ENCODE data around the gene CCDC187.

The CCDC187 gene

DNA sequence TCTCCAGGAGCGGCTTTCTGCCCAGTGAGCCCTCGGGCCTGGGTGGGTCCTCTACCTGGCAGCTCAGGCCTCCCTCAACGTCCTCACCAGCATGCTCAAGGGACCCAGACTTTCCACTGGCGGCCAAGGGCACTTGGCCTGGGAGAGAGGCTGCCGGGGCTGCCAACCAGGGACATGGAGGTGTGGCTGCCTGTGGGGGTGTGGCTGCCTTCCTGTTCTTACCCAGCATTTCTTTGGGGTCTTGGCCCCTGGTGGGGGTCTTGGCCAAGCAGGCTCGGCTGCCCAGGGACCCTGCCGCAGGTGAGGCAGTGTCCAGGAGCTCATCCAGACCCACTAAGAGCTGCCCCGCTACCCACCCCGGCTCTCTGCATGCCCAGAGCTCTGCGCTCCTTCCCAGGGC, 51.0 kb downstream of the CCDC187 start:
- no peak for DNase-seq (ENCODE audit: low spot score)

DNA sequence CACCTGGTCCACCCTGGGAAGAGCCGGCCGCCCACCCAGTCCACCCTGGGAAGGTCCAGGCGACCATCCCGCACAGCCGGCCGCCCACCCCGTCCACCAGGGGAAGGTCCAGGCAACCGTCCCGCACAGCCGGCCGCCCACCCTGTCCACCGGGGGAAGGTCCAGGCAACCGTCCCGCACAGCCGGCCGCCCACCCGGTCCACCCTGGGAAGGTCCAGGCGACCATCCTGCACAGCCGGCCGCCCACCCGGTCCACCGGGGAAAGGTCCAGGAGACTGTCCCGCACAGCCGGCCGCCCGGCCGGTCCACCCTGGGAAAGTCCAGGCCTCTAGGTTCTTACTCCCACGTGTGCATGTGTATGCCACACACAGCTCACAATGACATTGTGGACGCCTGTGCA, 51.6 kb downstream of the CCDC187 start:
- no peak for DNase-seq (ENCODE audit: low spot score)

DNA sequence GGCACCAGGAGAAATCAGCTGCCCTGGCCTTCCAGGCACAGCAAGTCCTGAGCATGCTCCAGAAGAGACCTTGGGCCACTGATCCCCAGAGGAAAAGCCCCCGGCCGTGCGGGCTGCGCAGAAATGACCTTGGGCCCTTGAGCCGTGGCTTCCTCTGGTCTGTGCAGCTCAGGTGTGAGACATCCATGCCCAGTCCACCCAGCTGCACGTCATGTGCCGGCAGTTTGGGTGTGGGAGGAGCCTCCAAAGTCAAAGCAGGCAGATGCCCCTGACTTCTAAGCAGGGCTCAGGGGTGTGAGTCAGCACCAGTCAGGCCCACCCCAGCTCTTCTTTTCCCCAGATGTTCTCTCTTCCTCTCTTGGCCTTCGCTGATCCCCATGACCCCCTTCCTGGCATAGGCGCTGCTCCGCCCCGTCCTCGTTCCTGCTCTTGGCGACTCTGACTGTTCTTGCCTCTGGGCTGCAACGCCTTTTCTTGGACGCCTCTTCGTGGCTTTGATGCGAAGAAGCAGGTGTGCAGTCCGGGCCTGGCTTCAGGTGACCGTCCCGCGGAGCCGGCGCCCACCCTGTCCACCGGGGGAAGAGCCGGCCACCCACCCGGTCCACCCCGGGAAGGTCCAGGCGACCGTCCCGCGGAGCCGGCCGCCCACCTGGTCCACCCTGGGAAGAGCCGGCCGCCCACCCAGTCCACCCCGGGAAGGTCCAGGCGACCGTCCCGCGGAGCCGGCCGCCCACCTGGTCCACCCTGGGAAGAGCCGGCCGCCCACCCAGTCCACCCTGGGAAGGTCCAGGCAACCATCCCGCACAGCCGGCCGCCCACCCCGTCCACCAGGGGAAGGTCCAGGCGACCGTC, 52.4 kb downstream of the CCDC187 start:
- DNase-seq (ENCODE audit: low spot score) = no peak

DNA sequence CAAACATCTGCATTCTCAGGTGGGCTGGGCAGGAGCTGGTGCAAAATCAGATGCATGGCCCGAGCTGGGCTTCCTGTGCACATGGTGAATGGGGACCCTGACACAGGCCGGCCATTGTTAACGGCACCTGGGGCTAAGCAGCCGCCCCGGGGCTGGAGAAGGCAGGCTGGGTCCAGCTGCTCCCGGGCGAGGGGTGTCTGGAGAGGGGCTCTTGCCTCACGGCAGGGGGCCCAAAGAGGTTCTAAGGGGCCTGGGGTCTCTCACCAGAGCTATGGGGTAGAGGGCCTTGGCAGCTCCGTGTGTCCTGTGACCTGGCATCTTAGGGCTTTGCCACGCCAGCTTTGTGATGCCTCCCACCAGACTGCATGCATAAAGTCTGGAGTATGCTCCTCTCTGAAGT, 53.2 kb downstream of the CCDC187 start:
- DNase-seq (ENCODE audit: low spot score) = no peak

DNA sequence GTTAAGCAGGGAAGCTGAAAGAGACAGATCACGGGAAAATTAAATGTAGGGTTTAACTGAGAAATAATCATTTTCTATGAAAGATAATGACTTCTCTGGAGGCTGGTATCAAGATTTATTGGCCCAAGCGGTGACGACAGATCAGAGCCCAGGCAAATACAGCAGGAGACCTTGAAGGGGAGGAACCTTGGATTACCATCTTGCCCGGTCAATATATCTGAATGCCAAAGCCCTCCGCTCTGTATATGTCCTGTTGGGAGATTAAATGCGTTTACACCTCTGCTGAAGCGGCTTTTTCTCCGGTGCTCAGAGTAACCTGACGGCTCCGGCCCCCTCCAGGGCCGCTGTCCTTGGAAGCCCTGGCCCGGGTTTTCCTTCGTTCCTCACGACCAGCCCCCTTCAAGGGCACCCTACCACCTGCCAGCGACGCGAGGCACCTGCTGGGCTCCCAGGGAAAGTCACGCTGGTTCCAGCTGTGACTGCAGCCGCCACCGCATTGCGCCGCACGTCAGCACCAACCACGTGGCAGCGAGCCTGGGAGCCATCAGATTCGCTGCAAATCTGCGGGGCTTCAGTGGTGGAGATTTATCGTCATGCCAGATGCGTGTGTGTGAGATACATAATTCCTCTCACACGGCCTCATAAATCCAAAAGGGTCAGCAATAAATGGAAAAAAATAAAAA, 53.9 kb downstream of the CCDC187 start:
- DNase-seq (ENCODE audit: low spot score) = no peak

DNA sequence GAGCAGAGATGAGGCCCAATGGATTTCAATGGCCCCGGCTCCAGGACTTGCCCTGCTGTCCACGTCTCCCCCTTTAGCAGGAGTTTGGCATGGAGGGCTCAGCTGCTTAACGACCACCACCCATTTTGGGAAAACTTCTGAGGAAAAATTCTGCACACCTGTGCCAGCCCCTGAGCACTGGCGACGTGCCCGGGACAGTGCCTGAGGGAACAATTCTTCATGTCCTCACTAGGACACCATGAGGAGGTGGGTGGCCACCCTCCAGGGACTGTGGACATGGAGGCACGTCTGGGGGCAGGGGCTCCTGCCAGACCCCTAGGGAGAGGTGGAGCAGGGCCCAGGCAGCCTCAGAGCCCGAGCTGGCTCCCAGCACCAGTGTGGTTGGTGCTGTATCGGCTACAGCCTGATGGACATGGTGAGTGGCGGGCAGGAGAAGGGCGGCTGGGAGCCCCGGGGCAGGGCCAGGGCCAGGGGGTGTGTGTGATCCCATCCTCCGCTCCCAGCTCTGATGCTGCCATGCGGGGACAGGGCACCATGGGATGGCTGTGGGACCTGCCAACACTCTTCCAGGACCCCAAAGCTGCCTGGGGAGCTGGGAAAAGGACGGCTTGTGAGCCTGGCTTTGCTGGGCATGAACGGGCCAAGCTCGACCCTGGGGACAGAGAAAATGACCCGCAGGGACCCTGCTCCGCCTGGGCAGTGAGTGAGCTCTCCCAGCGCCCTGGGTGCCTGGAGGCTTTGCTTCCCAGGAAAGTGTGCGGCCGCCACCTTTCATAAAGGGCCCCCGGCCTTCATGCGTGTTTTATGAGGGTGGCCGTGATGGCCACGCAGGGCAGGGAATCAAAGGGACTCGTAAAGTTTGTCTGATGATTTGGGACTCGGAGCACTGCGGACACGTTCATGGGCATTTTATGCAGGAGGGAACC, 54.7 kb downstream of the CCDC187 start:
- DNase-seq (ENCODE audit: low spot score) = no peak

DNA sequence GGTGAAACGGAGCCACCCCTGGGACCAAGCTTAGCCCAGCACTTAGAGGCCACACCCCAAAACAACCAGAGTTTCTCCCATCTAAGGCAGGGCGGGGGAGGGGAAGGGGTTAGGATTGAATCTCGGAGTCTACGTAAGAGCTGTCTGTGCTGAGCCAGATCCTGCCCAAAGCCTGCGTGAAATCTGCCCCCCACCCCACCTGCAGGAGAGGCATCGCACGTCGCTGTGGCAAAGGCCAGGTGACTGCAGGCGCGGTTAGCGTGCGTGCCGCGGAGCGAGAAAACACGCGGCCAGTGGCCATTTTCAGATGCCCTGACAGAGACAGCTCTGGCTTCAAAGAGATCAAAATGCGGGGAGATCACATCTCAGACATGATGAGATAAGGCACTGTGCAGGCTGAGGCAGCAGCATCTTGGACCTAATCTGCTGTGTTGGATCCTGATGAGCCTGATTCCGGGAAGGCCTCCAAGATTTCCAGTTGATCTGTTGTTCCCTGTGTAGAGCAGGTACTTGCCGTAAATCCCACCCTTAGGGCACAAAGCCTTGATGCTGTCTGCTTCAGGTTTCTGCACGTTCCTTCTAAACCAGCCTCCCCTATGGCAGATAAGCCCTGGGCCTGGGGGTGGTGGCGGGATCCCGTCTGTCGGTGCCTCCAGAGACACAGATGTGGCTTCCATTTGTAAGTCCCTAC, 55.8 kb downstream of the CCDC187 start:
- DNase-seq (ENCODE audit: low spot score) = no peak

DNA sequence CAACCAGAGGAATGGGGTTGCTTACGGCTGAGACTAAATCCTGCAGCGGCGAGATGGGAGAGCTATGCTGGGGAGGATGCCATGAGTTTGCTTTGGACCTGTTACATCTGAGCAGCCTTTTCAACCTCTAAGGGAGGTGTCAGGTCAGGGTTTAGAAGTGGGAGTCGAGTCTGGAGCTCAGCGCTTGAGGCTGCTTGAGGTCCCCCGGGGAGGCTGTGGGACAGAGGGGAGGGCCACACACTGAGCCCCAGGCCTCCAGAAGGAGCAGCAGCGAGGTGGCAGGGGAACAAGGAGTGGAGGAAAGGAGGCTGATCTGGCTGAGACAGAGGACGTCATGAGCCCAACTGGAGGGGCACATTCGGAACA, 56.4 kb downstream of the CCDC187 start:
- DNase-seq (ENCODE audit: low spot score) = no peak

DNA sequence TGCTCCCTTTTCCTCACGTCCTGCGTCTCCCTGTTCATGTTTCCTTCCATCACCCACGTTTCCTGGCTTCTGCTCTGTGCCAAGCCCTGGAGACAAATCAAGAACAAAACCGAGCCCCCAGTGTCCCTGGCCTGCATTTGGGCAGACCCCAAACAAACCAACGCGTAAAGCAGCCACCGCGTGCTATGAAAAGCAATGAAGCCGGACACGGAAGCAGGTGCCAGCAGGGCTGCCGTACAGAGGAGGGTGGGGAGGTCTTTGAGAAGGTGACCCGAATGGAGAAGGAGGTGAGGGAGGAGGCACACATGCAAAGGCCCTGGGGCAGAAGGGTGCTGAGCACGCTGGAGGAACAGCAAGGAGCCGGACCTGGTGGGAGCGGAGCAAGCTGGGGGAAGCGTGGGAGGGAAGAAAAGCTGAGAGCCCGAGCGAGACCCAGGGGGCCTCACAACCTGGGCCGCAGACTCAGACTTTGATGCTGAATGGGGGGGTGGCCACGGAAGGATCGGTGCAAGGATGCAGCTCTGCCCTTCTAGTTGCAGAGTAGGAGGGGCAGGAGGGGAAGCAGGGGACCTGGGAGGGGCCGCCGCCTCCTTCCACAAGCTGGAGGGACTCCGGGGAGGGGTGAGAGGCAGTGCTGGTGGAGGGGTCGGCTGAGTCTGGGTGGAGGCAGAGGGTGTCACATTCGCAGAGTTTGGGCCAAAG, 56.9 kb downstream of the CCDC187 start:
- no peak for DNase-seq (ENCODE audit: low spot score)

DNA sequence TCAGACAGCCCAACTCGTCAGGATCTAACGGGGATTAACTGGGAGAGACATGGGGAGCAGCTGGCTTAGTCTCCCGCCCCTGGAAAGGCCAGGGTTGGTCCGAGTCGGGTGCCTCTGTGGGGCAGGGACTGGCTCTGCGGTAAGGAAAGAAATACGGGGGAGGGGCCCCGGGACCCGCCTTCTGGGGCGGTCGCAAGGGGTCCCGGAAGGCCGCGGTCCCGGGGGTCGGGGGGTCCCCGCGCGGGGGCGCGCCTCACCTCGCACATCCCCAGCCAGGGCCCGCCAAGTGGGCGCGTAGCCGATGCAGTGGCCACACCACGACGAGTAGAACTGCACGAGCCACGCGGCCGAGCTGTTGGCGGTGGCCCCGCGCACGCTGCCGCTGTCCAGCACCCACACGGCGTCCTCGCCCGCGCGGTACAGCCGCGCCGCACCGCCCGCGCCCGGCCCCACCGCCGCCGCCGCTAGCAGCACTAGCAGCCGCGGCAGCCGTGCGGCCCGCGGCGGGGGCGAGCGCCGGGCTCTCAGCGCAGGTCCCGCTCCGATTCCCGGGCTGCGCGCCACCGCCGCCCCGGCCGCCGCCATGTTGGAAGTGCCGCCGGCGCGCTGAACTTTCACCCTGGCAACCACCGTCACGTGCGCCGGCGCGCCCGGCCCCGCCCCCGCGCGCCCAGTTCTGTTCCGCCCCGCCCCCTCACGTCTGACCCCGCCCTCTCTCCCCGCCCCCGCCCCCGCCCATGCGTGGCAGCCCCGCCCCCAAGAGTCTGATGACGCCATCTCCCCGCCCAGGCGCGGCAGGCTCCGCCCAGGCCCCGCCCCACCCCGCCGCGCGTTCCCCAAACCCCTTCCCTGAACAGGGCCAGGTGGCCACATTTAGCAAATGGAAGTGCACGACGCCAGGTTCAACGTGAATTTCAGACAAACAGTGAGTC, 58.4 kb downstream of the CCDC187 start, which contains the start of gene QSOX2:
Gene QSOX2 (minus strand): TSS at position 594 of the 932 bp plus-strand sequence. CDS start 9 bp downstream, at position 585.
- DNase-seq (ENCODE audit: low spot score) = peak; percentile 87

DNA sequence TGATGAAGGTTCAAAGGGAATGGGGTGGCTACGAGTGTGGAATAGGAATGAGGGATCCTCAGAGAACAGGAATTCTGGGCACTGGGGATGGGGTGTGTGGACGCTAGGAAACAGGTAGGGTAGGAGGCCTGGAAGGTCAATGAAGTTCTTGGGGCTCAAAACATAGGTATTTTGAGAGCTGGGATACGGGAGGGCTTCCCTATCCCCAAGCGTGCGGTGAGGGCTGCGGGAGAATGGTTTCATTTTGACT, 59.0 kb downstream of the CCDC187 start:
- no peak for DNase-seq (ENCODE audit: low spot score)

DNA sequence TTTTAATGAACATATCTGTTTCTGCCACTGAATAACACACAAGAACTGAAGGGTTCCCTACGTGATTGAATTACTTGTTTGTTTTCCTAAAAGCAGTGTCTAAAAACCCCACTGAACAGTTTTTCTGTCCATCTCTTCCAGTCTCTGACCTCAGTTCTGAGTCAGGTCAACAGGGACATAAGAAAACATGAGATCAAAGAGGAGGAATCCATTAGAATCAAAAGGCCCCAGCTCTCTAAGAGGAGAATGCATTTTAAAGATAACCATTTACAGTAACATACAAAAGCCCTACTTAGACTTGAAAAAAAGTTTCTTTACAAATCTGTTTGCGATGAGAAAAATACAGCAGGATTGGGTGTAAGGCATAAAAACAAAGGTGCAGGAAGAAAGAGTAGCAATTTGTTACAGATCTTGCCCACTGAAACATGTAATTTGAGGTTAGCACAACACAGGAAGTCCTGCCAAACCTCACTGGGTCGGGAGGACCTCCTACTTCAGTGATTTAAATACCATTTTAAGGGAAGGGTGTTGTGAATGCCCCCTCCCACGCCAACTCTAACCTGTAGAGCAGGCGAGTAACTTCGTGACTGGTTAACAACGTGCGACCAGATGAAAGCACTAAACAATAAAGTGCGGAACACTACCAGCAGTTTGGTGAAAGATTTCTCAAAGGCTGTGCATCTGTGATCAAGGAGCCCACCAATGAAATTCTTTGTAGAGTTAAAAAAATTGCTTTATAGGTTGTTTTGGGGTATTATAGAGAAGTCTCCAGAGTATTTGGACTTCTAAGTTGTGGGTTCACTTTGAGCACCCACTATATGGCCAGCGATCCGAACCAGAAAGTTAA, 59.5 kb downstream of the CCDC187 start:
- no peak for DNase-seq (ENCODE audit: low spot score)

DNA sequence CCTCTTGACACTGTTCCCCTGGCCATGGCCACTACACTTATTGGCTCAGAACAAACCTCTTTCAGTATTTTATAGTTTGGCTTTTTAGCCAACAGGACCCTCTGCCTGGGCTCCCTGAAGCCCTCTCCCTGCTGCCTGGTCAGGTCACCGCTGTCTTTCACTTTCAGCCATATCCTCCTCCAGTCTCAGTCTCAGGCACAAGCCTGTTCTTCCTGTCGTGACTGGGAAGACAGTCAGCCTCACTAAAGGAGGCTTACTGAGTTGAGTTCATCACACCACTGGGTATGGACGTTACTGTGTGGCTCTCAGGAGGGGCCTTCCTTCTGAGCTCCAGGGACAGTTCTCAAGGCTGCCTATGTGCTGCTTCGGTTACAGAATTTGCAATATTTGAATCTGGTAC, 60.3 kb downstream of the CCDC187 start:
- no peak for DNase-seq (ENCODE audit: low spot score)

DNA sequence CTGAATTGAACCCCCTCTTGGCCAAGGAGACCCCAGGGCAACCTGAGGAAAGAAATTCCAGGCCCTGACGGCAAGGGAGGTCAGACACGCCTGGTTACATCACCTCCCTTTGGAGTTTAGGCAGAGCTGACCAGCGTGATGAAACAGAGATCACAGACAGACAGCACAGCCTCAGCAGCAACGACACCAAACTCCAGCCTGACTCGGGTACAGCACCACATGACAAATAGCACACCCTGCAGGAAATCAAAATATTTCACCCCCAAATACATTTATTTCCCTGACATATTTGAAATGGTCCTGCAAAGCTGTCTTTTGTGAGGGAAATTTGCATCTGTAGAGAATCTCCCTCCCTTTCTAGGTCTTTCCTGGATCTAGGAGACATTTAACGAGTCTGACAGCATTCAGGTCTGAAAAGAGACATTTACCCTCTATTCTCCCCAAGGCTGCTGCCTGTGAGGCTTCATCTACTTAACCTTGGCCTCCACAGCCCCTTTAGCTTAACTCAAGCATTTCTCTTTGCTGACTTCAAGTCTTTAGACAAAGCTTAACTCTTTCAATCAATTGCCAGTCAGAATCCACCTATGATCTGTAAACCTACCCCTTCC, 60.9 kb downstream of the CCDC187 start:
- DNase-seq (ENCODE audit: low spot score) = peak; percentile 75

DNA sequence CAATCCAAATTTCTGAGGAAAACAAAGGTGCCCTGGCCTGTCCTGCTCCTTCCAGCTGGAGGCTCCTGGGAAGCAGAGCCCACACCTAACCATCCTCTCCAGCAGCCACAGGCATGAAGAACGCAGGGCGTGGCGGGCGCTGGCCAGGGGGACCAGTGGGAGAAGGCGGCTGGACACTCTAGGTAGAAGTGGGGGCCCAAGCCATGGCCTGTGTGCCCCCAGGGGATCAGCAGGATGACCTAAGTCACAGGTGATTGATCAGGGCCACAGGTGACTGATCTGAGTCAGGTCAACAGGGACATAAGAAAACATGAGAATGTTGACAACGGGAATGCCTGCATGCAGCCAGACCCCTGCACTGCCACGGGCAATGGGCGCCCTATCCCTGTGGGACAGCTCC, 61.6 kb downstream of the CCDC187 start:
- DNase-seq (ENCODE audit: low spot score) = no peak

DNA sequence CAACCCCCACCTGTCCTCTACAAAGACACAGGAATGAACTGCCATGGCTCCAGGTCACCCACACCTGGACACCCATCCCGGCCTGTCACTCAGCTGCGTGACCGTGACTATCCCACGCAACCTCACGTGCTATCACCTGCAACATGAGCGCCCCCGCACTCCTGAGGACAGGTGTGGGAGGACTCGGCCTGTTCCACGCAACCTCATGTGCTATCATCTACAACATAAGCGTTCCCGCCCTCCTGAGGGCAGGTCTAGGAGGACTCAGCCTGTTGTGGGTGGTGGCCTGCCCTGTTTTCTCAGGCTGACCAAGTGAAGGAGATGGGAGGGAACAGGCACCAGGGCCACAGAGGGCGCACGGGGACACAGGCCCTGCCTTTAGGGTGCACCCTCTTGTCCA, 62.4 kb downstream of the CCDC187 start:
- peak; percentile 61 for DNase-seq (ENCODE audit: low spot score)

DNA sequence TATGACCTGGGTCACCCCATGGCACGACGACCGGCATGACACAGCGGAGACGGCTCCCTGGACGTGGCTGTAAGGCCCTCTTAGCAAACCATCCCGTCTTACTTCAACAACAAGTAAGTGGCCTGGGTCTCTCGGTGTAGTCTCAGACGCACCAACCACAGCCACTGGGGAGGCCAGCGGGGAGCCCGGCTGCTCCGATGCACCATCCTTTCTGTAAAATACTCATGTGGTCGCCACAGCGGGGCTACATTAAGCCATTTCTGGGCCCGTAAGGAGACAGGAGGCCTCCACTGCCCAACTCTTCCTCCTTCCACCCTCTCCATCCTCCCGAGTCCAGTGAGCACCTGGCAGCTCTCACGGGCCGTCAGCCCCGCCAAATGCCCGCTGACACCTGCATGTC, 63.0 kb downstream of the CCDC187 start:
- no peak for DNase-seq (ENCODE audit: low spot score)

DNA sequence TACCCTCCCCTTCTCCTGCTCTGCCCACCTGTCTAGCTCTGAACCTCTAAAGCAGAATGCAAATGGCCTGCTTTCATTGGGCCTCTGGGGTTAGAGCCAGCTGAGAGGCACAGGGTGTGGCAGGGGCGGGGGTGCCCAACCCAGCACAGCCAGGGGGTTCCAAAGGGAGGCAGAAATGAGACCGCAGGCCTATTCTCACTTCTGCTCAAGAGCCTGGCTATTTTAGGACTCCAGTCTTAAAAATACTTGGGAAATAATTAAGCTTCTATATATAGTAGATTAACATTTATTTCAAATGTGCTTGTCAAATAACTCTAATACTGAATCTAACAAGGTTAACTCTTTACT, 63.9 kb downstream of the CCDC187 start:
- DNase-seq (ENCODE audit: low spot score) = peak; percentile 74

All from hematopoietic multipotent progenitor cell treated with erythropoietin and hydrocortisone succinate and interleukin-3 and kit ligand, for 15 days (in vitro differentiated cells).